ENCODE measurements around the gene GARIN3.

- TF ChIP-seq POLR2A (IDR thresholded peaks at IDR 0.05) (no peak), CTCF (IDR thresholded peaks at IDR 0.05) (no peak)
Observed at GRCh38 chr5:157150995-157151394, 15.1 kb downstream of the GARIN3 start.
